ENCODE data around the gene STX16.

The STX16 gene

GRCh38 chr20:58656831-58657230 lies 5.7 kb downstream of the STX16 start:
- DNase-seq, result no peak

GRCh38 chr20:58657262-58657661 lies 6.2 kb downstream of the STX16 start:
- DNase-seq, result no peak

GRCh38 chr20:58657986-58658385 lies 6.9 kb downstream of the STX16 start:
- DNase-seq, result no peak

GRCh38 chr20:58658760-58659159 lies 7.7 kb downstream of the STX16 start:
- DNase-seq, result no peak

- no peak for DNase-seq
Observed at GRCh38 chr20:58659841-58660240, 8.8 kb downstream of the STX16 start.

GRCh38 chr20:58660855-58661597 lies 9.9 kb downstream of the STX16 start:
- DNase-seq, result no peak

- no peak for DNase-seq
Observed at GRCh38 chr20:58661598-58662473, 10.8 kb downstream of the STX16 start.

GRCh38 chr20:58664331-58664730 lies 13.2 kb downstream of the STX16 start:
- no peak for DNase-seq

- no peak for DNase-seq
Observed at GRCh38 chr20:58664883-58665282, 13.8 kb downstream of the STX16 start.

- DNase-seq, result no peak
Observed at GRCh38 chr20:58665606-58666005, 14.5 kb downstream of the STX16 start.

GRCh38 chr20:58666702-58667101 lies 15.6 kb downstream of the STX16 start:
- no peak for DNase-seq

GRCh38 chr20:58667975-58668374 lies 16.9 kb downstream of the STX16 start:
- DNase-seq, result no peak

- DNase-seq, result no peak
Observed at GRCh38 chr20:58668901-58669286, 17.8 kb downstream of the STX16 start.

- DNase-seq, result no peak
Observed at GRCh38 chr20:58669287-58670006, 18.4 kb downstream of the STX16 start.

- DNase-seq, result no peak
Observed at GRCh38 chr20:58670102-58670501, 19.0 kb downstream of the STX16 start.

- no peak for DNase-seq
Observed at GRCh38 chr20:58670659-58671058, 19.6 kb downstream of the STX16 start.

GRCh38 chr20:58673119-58673518 lies 22.0 kb downstream of the STX16 start:
- DNase-seq, result no peak

- DNase-seq, result no peak
Observed at GRCh38 chr20:58675146-58675584, 24.1 kb downstream of the STX16 start.

GRCh38 chr20:58675641-58676040 lies 24.6 kb downstream of the STX16 start:
- DNase-seq, result no peak

GRCh38 chr20:58676161-58676560 lies 25.1 kb downstream of the STX16 start:
- DNase-seq, result no peak

GRCh38 chr20:58677079-58677604 lies 26.1 kb downstream of the STX16 start:
- no peak for DNase-seq

- DNase-seq, result no peak
Observed at GRCh38 chr20:58677808-58678207, 26.7 kb downstream of the STX16 start.

- DNase-seq, result no peak
Observed at GRCh38 chr20:58678806-58679205, 27.7 kb downstream of the STX16 start.

Measured in NCI-H510A (cell line).